Gastroesophageal sphincter (tissue), 4 donors: ENCODE data around the gene ABAT. TPM values are rescaled to one million over a fixed set of nuclear protein-coding genes. Genes with fewer than 3 reads are reported as not detected.
A peak's percentile ranks its signal among the peaks of the same experiment; 100 is the strongest.
"Not testable (repeated sequence)": the region's sequence is repeated elsewhere in the genome, so short reads cannot be mapped to it uniquely, and the experiment has no call there.

ENCODE experiments used
- ATAC-seq: fragments of 150-250 bp; one replicate; pipeline ENCODE4 v1.9.1; 2016; ENCODE audit warnings: mild to moderate bottlenecking, moderate library complexity
- H3K27ac ChIP-seq, 4 donors: fragments of 200-600 bp; sonication (generic) in 3 of 4; 1 replicate in 3 of 4; 2 replicates in 1 of 4; pipeline ENCODE4 v1.5.1; 2016 to 2019
- H3K27me3 ChIP-seq: fragments of 200-600 bp; sonication (generic); one replicate; pipeline ENCODE4 v1.5.1; 2019
- H3K36me3 ChIP-seq, 2 donors: fragments of 200-600 bp; sonication (generic); one replicate each; pipeline ENCODE4 v1.5.1; 2019; ENCODE audit warnings: control low read depth in 1 of 2
- H3K4me1 ChIP-seq, 3 donors: fragments of 200-600 bp; sonication (generic); 1 replicate in 2 of 3; 2 replicates in 1 of 3; pipeline ENCODE4 v1.5.1; 2016 to 2019; ENCODE audit warnings: control low read depth in 2 of 3
- H3K4me3 ChIP-seq, 2 donors: fragments of 200-600 bp; sonication (generic); one replicate each; pipeline ENCODE4 v1.5.1; 2019; ENCODE audit warnings: mild to moderate bottlenecking in 1 of 2, moderate library complexity in 1 of 2
- H3K9me3 ChIP-seq, 3 donors: fragments of 200-600 bp; sonication (generic); one replicate each; pipeline ENCODE4 v1.5.1; 2017 to 2019; ENCODE audit warnings: control low read depth in 2 of 3
- EP300 ChIP-seq: sonication (generic); formaldehyde crosslinking; IDR thresholded peaks from one replicate; pipeline ENCODE4 v1.6.1; 2017; ENCODE audit warnings: antibody characterized with exemption, mild to moderate bottlenecking
- POLR2A ChIP-seq, 2 donors: fragments of 450-650 bp; IDR thresholded peaks; one replicate each; pipeline ENCODE4 v1.6.1; 2017; ENCODE audit warnings: antibody characterized with exemption in 2 of 2, mild to moderate bottlenecking in 2 of 2, moderate library complexity in 1 of 2
- POLR2AphosphoS5 ChIP-seq: sonication (generic); formaldehyde crosslinking; IDR thresholded peaks from one replicate; pipeline ENCODE4 v1.6.1; 2017; ENCODE audit warnings: antibody characterized with exemption
- WGBS, 2 donors: methylation state at CpG; one replicate each; pipeline ENCODE4 v1.1.5; 2018; ENCODE audit warnings: low coverage in 1 of 2; 5-methylcytosine and 5-hydroxymethylcytosine counted together
- total RNA-seq, 4 donors: library from RNA; depleted of rRNA; stranded (reverse); fragments of >200 nt; gene quantifications; one replicate each; pipeline ENCODE4 v1.1.0, GENCODE V29; 2016
- TF ChIP-seq, protein P1 (sequence below), 4 experiments: fragments of 200-600 bp in 2 of 4; fragments of 450-650 bp in 2 of 4; sonication (generic) in 1 of 4; IDR thresholded peaks; one replicate each; pipeline ENCODE4 v1.5.1; 2017 to 2019; ENCODE audit warnings: antibody characterized with exemption in 4 of 4, mild to moderate bottlenecking in 2 of 4, moderate library complexity in 2 of 4

The ABAT gene
- total RNA-seq, 4 donors from 2014 or later = 5.3 to 15.6 (median 10.3) TPM

DNA sequence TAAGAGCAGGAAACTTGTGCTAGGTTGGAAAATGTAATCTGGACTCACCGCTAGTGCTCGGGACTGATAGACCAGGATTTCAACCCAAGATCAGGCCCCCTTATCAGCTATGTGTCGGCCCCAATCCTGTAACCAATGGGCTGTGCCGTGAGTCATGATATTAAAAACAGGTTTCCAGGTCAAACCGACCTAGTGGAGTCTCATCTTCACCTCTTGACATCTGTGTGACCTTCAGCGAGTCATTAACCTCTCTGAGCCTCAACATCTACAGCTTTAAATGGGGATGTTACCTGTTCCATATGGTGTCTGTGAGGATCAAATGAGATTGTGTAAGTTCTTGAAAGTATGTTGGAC lies 123.7 kb downstream of the ABAT start:
- Histone ChIP-seq H3K9me3 (no peaks in the 10 kb centered on the region), H3K4me3 (peak overlapping the region; percentile 75 to 89), H3K36me3 (peaks cover 0 to 39% of the 10 kb centered on the region in 2 donors), H3K27me3 (no peaks in the 10 kb centered on the region), H3K4me1 (peaks cover 0 to 57% (median 29%) of the 10 kb centered on the region in 3 donors), H3K27ac (peak overlapping the region; percentile 27 to 86 (median 81))
- no peak for ATAC-seq
- 0% methylated on average over 6 of the region's 6 CpGs for WGBS, 2 donors
- no peak for TF ChIP-seq POLR2AphosphoS5
- TF ChIP-seq, protein P1, sequence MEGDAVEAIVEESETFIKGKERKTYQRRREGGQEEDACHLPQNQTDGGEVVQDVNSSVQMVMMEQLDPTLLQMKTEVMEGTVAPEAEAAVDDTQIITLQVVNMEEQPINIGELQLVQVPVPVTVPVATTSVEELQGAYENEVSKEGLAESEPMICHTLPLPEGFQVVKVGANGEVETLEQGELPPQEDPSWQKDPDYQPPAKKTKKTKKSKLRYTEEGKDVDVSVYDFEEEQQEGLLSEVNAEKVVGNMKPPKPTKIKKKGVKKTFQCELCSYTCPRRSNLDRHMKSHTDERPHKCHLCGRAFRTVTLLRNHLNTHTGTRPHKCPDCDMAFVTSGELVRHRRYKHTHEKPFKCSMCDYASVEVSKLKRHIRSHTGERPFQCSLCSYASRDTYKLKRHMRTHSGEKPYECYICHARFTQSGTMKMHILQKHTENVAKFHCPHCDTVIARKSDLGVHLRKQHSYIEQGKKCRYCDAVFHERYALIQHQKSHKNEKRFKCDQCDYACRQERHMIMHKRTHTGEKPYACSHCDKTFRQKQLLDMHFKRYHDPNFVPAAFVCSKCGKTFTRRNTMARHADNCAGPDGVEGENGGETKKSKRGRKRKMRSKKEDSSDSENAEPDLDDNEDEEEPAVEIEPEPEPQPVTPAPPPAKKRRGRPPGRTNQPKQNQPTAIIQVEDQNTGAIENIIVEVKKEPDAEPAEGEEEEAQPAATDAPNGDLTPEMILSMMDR (IDR thresholded peaks at IDR 0.05) = no peak
- no peak for TF ChIP-seq EP300
- no peak for TF ChIP-seq POLR2A (IDR thresholded peaks at IDR 0.05)

- no peaks in the 10 kb centered on the region for H3K9me3 ChIP-seq
- peak overlapping the region in 2 of 4 donors; percentile 80 to 86 for H3K27ac ChIP-seq
- H3K36me3 ChIP-seq = peaks cover 0 to 44% of the 10 kb centered on the region in 2 donors
- no peak for TF ChIP-seq EP300
- TF ChIP-seq, protein P1 (IDR thresholded peaks at IDR 0.05) = no peak
- no peak for TF ChIP-seq POLR2A (IDR thresholded peaks at IDR 0.05)
- TF ChIP-seq POLR2AphosphoS5 = no peak
- H3K4me1 ChIP-seq = peaks cover 0 to 57% (median 29%) of the 10 kb centered on the region in 3 donors
- no peak for ATAC-seq
- no peaks in the 10 kb centered on the region for H3K27me3 ChIP-seq
- H3K4me3 ChIP-seq = peak overlapping the region; percentile 75 to 89
- WGBS, 2 donors = 61 to 70% methylated on average over 6 to 7 of the region's 7 CpGs
Measured at GRCh38 chr16:8798535-8799157, 124.2 kb downstream of the ABAT start.

DNA sequence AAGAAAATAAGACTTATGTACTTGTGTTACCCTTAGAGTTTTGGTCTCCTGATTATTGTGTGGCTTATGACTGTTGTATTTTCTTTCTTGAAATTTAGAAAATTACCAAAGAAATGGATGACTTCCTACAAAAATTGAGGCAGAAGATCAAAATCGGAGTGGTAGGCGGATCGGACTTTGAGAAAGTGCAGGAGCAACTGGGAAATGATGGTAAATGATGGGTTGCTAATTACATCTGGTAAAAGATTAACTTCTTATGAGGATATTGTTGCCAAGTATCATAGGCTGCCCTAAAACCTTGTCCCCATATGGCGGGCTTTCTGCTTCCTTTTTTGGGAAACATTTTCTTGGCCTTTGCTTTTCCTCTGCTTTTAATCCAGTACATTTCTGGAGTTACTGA lies 127.3 kb downstream of the ABAT start:
- H3K36me3 ChIP-seq = peaks cover 0 to 64% of the 10 kb centered on the region in 2 donors
- H3K9me3 ChIP-seq = no peaks in the 10 kb centered on the region
- no peaks in the 10 kb centered on the region for H3K27me3 ChIP-seq
- peaks cover 0 to 39% (median 18%) of the 10 kb centered on the region in 3 donors for H3K4me1 ChIP-seq
- H3K27ac ChIP-seq = no peak overlapping the region
- H3K4me3 ChIP-seq = no peak overlapping the region
- 82 to 86% methylated on average over 4 of the region's 4 CpGs for WGBS, 2 donors
- TF ChIP-seq POLR2AphosphoS5 (no peak), POLR2A (IDR thresholded peaks at IDR 0.05) (no peak), EP300 (no peak)
- TF ChIP-seq, protein P1 (IDR thresholded peaks at IDR 0.05) = no peak
- no peak for ATAC-seq

- H3K27me3 ChIP-seq, H3K4me3 ChIP-seq, ATAC-seq, H3K9me3 ChIP-seq, H3K27ac ChIP-seq: not testable (repeated sequence)
- WGBS, 2 donors = 80 to 88% methylated on average over 4 to 9 of the region's 12 CpGs
- peaks cover 0 to 85% of the 10 kb centered on the region in 2 donors for H3K36me3 ChIP-seq
- H3K4me1 ChIP-seq = peaks cover 0 to 25% (median 9%) of the 10 kb centered on the region in 3 donors
Measured at GRCh38 chr16:8803733-8804132, 129.3 kb downstream of the ABAT start.

DNA sequence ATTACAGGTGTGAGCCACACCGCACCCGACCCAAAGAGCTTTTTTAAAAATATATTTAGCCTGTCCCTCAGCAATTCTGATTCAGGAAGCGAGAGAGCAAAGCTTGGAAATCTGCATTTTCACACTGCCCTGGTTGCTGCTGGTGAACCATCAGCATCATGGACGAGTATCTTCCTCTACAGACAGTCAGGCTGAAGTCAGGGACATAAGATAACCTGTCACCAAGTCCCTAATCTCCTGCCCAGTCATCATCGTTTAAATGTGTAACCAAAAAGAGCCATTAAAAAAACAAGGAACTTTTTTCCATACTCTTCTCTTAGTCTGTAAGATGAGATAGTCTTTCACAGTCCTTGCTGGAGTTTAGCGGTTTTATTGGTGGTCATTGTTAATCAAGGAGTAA lies 129.9 kb downstream of the ABAT start:
- TF ChIP-seq EP300 = no peak
- no peak for TF ChIP-seq POLR2A (IDR thresholded peaks at IDR 0.05)
- peaks cover 0 to 90% of the 10 kb centered on the region in 2 donors for H3K36me3 ChIP-seq
- no peak overlapping the region for H3K27ac ChIP-seq
- H3K27me3 ChIP-seq = no peaks in the 10 kb centered on the region
- no peak overlapping the region for H3K4me3 ChIP-seq
- no peak for ATAC-seq
- 81 to 89% methylated on average over 3 to 4 of the region's 6 CpGs for WGBS, 2 donors
- H3K9me3 ChIP-seq = no peaks in the 10 kb centered on the region
- H3K4me1 ChIP-seq = peaks cover 0 to 20% (median 3%) of the 10 kb centered on the region in 3 donors

DNA sequence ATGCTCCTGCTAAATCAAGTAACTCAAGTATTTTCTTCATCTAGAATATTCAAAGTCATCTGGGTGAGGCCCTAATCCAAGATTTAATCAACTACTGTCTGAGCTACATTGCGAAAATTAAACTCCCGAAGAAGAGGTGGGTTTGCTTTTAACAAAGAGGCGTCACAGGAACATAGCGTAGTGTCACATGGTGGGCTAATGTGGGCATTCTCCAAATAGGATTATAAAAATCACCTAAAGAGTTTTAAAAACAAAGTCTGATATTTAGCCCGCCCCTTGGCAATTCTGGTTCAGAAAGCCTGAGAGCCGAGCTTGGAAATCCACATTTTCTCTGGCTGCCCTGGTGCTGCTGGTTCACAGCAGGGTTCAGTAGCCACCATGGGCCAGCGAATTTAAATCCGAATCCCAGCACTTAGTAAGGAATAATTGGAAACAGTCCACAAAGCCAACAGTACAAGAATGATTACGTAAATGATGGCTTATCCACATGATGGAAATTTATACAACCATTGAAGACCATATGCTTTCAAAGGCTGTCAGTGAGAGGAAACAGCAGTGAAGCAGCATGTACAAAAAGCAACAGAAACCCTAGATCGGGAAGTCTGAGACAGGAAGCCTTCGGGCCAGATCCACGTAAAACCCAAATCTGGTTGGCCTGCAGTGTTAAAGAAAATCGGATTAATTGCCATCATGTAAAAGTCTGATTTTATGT lies 132.0 kb downstream of the ABAT start:
- no peak for TF ChIP-seq POLR2AphosphoS5
- TF ChIP-seq, protein P1 (IDR thresholded peaks at IDR 0.05) = no peak
- TF ChIP-seq EP300 = no peak
- TF ChIP-seq POLR2A (IDR thresholded peaks at IDR 0.05) = no peak
- Histone ChIP-seq H3K9me3 (no peaks in the 10 kb centered on the region), H3K4me3 (no peak overlapping the region), H3K36me3 (peaks cover 0 to 100% of the 10 kb centered on the region in 2 donors), H3K27ac (no peak overlapping the region), H3K27me3 (no peaks in the 10 kb centered on the region), H3K4me1 (no peaks in the 10 kb centered on the region)
- no peak for ATAC-seq
- WGBS, 2 donors = 82 to 85% methylated on average over 13 of the region's 13 CpGs
